GM10847 (cell line): Measurements from ENCODE around the gene ACTMAP.

Experiments
- POLR2A ChIP-seq: IDR thresholded peaks from 2 replicates; pipeline ENCODE4 v1.6.1; 2011; ENCODE audit not compliant: insufficient read length; ENCODE audit errors: extremely low read depth

ACTMAP gene

GRCh38 chr19:40750058-40750873, at the start of gene ACTMAP:
Gene ACTMAP, minus strand, starts transcription at chr19:40750477. Its CDS starts 674 bp downstream, at chr19:40749803.
- TF ChIP-seq POLR2A, result peak; percentile 51

DNA sequence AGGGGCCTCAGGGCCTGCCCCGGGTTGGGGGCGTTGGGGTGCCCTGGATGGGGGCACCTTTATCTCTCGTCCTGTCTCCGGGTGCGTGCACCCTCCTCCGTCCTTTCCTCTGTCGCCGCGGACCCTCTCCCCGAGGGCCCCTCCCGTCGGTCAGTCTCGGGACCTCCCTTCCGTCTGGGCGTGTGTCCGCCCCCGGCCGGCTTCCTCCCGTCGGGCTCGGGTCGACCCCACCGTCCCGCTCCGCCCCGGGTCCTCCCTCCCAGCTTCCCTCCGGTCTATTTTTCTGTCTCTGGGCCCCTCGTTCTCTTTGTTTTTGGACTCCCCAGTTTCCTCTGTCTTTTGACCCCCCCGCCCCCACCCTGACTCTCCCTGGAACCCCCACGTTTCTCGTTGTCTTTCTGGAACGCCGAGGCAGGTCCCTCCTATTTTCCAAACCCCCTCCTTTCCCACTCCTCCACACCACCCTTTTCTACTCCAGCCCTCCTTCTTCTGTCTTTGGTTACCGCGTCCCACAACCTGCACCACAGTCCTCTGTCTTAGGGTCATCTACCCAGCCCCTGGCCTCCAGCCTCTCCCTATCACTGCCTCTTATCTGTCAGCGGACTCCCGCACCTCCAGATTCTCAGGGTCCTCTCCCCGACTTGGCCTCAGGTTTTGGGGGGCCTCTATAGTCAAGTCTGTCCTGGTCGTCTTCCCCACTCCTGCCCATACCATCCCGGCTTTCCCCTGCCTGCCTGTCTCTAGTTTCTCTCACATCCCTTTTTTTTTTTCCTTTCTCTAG, 49.5 kb upstream of the ACTMAP start:
- no peak for TF ChIP-seq POLR2A

DNA sequence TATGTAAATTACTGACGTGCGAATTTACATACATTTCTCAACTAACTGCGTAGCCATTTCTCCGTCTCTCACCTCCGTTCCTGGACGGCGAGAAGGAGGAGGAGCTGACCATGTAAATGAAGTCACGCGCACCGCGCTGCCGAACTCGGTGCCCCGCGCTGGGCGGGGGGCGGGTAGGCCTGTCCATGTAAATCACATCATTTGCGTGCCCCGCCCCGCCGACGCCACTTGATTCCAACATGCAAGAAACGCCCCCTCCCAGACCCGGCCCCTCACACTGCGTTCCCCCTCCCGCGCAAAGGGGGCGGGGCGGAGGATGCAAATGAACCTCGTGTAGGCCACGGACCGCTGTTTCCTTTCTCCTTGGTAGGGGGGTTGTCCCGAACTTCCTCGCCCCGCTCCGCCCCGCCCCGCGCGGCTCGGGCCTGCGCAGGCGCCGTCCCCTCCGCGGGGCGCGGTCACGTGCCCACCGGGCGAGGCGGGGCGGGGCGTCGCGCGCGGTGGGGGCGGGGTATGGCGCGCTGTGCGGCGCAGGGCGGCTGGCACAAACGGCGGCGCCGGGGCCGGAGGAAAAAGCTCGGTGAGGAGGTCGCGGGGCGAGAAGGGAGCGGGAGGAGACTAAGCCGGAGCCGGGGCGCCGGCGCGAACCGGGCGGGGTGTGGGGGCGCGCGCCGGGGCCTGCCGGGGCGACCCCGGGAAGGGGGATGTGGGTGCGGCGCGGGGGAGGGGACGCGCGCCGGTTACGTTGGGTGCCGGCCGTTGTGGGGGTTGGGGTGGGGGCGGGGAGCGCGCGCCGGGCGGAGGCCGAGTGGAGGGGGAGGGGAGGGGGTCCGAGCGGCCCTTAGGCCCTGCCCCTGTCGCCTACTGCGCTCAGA, 48.6 kb upstream of the ACTMAP start, which contains the start of gene EGLN2:
Gene EGLN2 (plus strand): TSS at position 509 of the 875 bp plus-strand sequence. CDS start 1,382 bp downstream, outside the sequence.
- peak; percentile 66 for TF ChIP-seq POLR2A

GRCh38 chr19:40797963-40798682, 47.8 kb upstream of the ACTMAP start:
- peak; percentile 44 for TF ChIP-seq POLR2A

DNA sequence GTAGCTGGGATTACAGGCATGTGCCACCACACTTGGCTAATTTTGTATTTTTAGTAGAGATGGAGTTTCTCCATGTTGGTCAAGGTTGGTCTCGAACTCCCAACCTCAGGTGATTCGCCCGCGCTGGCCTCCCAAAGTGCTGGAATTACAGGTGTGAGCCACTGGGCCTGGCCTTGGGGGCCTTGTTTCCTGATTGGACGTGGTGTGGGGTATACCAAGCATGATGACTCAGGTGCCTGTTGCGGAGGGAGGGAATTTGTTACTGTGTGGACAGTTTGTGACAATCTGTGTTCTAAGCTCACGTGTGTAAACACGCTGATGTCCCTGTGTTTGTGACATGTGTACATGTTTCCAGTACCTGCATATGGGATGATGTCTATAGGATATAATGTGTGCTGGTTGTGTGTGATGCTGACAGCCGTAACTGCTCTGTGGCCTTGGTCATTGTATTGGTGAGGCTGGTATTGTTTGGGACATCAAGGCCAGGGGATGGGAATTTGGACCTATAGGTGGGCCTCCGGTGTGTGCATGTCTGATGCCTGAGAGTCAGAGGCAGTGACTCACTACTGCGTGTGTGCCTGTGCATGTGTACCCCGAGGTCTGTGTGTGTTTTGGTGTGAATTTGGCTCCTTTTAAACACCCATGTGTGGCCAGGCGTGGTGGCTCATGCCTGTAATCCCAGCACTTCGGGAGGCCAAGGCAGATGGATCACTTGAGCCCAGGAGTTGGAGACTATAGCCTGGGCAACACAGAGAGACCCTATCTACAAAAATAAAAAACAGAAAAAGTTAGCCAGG, 47.1 kb upstream of the ACTMAP start:
- TF ChIP-seq POLR2A, result no peak

DNA sequence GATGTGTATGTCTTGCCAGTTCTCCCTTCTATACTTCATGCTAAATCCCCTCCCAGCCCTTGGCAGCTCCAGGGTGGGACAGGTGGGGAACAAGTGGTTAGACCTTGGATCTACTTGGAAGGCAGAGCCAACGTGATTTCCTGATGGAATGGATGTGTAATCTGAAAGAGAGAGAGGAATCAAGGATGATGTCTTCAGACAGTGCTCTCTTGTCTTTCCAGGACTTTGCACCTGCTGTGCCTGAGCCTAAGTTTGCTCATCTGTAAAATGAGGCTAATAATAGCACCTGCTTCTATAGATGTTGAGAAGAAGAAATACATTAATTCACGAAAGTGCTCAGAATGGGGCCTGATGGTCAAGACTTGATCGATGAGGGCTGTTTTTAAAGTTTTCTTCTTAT, 41.7 kb upstream of the ACTMAP start:
- TF ChIP-seq POLR2A, result no peak

- no peak for TF ChIP-seq POLR2A
Observed at GRCh38 chr19:40791349-40791748, 41.1 kb upstream of the ACTMAP start.

DNA sequence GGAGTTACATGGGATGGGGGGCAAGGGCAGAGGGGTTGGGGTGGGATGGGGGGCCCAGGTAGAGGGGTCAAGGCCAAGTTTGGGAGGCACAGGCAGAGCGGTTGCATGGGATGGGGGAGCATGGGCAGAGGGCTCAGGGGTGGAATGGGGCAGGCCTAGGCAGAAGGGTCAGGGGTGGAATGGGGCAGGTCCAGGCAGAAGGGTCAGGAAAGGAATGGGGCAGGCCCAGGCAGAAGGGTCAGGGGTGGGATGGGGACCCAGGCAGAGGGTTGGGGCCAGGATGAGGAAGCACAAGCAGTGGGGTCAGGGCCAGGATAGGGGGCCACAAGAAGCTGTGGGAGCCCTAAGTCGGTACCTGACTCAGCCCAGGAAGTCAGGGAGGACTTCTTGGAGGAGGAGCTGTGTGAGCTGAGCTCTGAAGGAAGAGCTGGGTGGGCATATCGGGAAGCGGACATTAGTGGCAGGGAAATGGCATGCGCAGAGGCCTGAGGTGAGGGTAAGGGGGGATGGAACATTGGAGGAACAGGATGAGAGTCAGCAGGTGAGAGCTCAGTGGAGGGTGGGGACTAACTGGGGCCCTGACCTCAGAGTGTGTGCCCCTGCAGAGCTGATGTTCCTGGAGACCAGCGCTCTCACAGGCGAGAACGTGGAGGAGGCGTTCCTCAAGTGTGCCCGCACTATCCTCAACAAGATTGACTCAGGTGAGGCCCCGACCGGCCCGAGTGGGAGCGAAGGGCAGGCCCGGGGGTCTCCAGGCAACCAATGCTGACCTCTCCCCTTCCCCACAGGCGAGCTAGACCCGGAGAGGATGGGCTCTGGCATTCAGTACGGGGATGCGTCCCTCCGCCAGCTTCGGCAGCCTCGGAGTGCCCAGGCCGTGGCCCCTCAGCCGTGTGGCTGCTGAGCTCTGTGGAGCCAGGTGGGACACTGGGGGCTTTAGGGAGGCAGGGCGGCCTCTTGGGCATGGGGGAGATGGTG, 36.1 kb upstream of the ACTMAP start:
- no peak for TF ChIP-seq POLR2A

GRCh38 chr19:40785526-40785925, 35.2 kb upstream of the ACTMAP start:
- no peak for TF ChIP-seq POLR2A

GRCh38 chr19:40783711-40784110, 33.4 kb upstream of the ACTMAP start:
- no peak for TF ChIP-seq POLR2A

DNA sequence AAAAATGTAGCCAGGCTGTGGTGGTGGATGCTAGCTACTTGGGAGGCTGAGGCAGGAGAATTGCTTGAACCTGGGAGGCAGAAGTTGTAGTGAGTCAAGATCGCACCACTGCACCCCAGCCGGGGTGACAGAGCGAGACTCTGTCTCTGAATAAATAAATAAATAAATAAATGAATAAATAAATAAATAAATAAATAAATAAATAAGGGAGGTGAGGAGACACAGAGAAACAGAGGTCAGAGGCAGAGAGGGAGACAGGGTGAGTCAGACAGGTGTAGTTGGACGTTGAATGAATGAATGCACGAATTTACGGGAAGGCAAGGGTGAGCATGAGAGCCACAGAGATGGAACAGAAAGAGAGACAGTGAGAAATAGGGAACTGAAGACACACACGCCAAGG, 30.9 kb upstream of the ACTMAP start:
- TF ChIP-seq POLR2A, result no peak

DNA sequence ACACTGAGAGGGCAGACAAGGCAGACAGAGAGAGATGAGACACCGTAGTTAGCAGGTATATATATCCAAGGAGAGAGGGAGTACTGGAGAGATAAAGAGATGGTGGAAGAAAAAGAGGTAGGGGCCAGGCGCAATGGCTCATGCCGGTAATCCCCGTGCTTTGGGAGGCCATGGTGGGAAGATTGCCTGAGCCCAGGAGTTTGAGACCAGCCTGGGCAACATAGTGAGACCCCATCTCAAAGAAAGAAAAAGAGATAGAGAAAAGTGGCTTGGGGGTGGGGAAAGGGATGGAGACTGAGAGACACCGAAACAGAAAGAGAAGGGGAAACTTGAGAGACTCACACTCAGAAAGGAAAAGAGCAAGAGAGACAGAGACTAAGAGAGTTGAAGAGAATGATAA, 30.3 kb upstream of the ACTMAP start:
- no peak for TF ChIP-seq POLR2A
